ENCODE measurements around the gene LILRB2. TPM values are rescaled to one million over a fixed set of nuclear protein-coding genes. Genes with fewer than 3 reads are reported as not detected.

LILRB2 gene
- total RNA-seq, 1 donor from 2014 or later, result not detected

GRCh38 chr19:54253331-54254194, 27.3 kb downstream of the LILRB2 start:
- Histone ChIP-seq H3K4me3 (ENCODE audit: low read depth, low read length) (no peak overlapping the region), H3K27me3 (ENCODE audit: control insufficient read depth, insufficient read depth, low read length) (peaks cover 14% of the 10 kb centered on the region), H3K36me3 (ENCODE audit: control insufficient read depth, insufficient read depth, low read length) (no peaks in the 10 kb centered on the region)
- no peak for DNase-seq (ENCODE audit: low read depth)
- TF ChIP-seq, protein P1, sequence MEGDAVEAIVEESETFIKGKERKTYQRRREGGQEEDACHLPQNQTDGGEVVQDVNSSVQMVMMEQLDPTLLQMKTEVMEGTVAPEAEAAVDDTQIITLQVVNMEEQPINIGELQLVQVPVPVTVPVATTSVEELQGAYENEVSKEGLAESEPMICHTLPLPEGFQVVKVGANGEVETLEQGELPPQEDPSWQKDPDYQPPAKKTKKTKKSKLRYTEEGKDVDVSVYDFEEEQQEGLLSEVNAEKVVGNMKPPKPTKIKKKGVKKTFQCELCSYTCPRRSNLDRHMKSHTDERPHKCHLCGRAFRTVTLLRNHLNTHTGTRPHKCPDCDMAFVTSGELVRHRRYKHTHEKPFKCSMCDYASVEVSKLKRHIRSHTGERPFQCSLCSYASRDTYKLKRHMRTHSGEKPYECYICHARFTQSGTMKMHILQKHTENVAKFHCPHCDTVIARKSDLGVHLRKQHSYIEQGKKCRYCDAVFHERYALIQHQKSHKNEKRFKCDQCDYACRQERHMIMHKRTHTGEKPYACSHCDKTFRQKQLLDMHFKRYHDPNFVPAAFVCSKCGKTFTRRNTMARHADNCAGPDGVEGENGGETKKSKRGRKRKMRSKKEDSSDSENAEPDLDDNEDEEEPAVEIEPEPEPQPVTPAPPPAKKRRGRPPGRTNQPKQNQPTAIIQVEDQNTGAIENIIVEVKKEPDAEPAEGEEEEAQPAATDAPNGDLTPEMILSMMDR (IDR thresholded peaks at IDR 0.05; ENCODE audit: insufficient read depth, low read length, poor library complexity, severe bottlenecking), result no peak

- Histone ChIP-seq H3K4me3 (ENCODE audit: low read depth, low read length) (no peak overlapping the region), H3K27me3 (ENCODE audit: control insufficient read depth, insufficient read depth, low read length) (peaks cover 14% of the 10 kb centered on the region), H3K36me3 (ENCODE audit: control insufficient read depth, insufficient read depth, low read length) (no peaks in the 10 kb centered on the region)
- DNase-seq (ENCODE audit: low read depth), result no peak
- TF ChIP-seq, protein P1 (IDR thresholded peaks at IDR 0.05; ENCODE audit: insufficient read depth, low read length, poor library complexity, severe bottlenecking), result no peak
Observed at GRCh38 chr19:54252845-54253244, 28.1 kb downstream of the LILRB2 start.

DNA sequence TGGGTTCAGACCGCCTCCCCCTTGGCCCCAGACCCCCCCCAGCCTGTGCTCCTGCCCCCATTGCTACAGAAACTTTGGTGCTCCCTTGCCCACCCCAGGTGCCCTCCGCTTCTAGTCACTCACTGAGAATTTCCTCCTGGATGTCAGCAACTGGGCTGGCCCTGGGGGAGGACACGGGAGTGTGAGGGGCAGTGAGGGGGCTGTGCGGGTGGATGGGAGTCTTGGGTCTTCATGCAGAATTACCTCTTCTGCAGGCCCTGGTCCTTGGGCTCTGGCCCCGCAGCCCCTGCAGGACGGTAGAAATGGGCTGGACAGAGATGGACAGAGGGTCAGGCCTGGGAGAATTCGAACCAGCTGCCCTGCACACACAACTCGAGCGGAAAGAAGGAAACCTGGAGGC, 28.7 kb downstream of the LILRB2 start:
- H3K4me3 ChIP-seq (ENCODE audit: low read depth, low read length), result no peak overlapping the region
- TF ChIP-seq, protein P1 (IDR thresholded peaks at IDR 0.05; ENCODE audit: insufficient read depth, low read length, poor library complexity, severe bottlenecking), result no peak
- no peaks in the 10 kb centered on the region for H3K36me3 ChIP-seq (ENCODE audit: control insufficient read depth, insufficient read depth, low read length)
- DNase-seq (ENCODE audit: low read depth), result no peak
- H3K27me3 ChIP-seq (ENCODE audit: control insufficient read depth, insufficient read depth, low read length), result peaks cover 17% of the 10 kb centered on the region

DNA sequence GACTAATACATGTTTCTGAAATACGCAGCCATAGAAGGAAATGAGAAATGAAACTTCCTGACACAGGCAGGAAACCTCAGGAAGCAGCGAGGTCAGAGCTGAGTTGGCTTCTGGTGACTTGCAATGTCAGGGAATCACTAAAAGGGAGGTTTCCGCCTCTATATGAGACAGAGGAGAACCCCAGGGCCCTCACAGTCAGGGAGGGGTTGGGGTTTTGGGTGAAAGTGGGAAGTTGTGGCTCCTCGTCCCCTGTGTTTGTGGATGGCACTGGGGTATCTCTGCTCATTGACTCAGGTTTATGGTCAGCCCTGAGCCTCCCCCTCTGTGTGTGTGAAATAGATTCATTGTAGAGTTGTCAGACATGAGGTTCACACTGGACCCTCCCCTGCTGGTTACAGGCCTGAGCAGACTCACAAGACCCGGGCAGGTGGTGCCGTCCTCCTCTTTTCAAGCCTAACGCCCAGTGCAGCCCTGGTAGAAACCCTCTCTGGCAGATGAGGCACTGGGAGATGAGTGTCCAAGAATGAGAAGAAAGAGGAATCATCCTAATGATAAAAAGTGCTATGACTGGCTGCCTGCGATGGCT, 32.8 kb downstream of the LILRB2 start:
- no peaks in the 10 kb centered on the region for H3K36me3 ChIP-seq (ENCODE audit: control insufficient read depth, insufficient read depth, low read length)
- H3K4me3 ChIP-seq (ENCODE audit: low read depth, low read length), result no peak overlapping the region
- peaks cover 14% of the 10 kb centered on the region for H3K27me3 ChIP-seq (ENCODE audit: control insufficient read depth, insufficient read depth, low read length)
- TF ChIP-seq, protein P1 (IDR thresholded peaks at IDR 0.05; ENCODE audit: insufficient read depth, low read length, poor library complexity, severe bottlenecking), result no peak
- DNase-seq (ENCODE audit: low read depth), result no peak

DNA sequence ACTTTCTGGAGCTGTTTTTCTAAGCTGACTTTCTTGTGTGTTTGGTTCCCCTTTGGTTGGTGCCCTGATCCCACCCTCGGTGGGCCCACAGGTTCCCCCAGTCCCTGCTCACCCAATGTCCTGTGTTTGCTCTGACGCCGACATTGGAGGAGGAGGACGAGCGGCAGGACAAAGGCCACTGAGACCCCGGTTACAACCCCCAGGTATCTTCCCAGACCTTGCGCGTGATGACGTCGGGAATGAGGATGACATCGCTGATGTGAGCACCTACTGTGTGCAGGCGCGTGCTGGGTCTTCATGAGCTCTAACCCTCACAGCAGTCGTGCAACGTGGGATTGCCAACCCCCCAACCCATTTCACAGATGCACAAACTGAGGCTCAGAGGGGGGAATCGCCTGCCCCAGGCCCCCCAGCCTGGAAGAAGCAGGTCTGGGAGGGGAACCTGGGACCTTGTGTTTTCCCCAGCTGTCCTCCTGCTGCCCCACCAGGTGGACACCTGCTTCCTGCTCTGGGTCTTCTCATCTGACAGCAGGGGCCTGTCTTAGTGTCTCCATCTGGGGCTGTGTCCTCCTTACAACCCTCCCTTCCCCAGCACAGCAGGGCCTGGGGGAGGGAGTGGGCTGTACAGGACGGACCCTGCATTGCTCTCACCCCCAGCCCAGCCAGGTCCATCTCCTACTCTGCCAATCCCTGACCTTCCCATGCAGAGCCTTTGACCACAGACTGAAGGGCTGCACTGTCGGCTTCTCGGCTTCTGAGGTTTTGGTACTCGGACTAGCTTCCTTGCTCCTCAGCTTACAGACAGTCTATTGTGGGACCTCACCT, 33.6 kb downstream of the LILRB2 start:
- H3K4me3 ChIP-seq (ENCODE audit: low read depth, low read length), result no peak overlapping the region
- peaks cover 8% of the 10 kb centered on the region for H3K27me3 ChIP-seq (ENCODE audit: control insufficient read depth, insufficient read depth, low read length)
- DNase-seq (ENCODE audit: low read depth), result no peak
- H3K36me3 ChIP-seq (ENCODE audit: control insufficient read depth, insufficient read depth, low read length), result no peaks in the 10 kb centered on the region
- TF ChIP-seq, protein P1 (IDR thresholded peaks at IDR 0.05; ENCODE audit: insufficient read depth, low read length, poor library complexity, severe bottlenecking), result no peak
